ENCODE measurements around the gene TBC1D16.
"Not testable (repeated sequence)": the region's sequence is repeated elsewhere in the genome, so short reads cannot be mapped to it uniquely, and the experiment has no call there.

TBC1D16 gene

GRCh38 chr17:79965806-79966205 lies 69.9 kb downstream of the TBC1D16 start:
- ChIA-PET CTCF (interaction anchor here (1.2 to 1.4 kb wide), 3 partner anchors 11 to 50 kb away, joined by 4 read pairs; no protein-coding TSS in a partner anchor), POLR2A (no interaction called here)
- no peak for DNase-seq (ENCODE audit: extremely low spot score)
- TF ChIP-seq, protein P1, sequence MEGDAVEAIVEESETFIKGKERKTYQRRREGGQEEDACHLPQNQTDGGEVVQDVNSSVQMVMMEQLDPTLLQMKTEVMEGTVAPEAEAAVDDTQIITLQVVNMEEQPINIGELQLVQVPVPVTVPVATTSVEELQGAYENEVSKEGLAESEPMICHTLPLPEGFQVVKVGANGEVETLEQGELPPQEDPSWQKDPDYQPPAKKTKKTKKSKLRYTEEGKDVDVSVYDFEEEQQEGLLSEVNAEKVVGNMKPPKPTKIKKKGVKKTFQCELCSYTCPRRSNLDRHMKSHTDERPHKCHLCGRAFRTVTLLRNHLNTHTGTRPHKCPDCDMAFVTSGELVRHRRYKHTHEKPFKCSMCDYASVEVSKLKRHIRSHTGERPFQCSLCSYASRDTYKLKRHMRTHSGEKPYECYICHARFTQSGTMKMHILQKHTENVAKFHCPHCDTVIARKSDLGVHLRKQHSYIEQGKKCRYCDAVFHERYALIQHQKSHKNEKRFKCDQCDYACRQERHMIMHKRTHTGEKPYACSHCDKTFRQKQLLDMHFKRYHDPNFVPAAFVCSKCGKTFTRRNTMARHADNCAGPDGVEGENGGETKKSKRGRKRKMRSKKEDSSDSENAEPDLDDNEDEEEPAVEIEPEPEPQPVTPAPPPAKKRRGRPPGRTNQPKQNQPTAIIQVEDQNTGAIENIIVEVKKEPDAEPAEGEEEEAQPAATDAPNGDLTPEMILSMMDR (IDR thresholded peaks at IDR 0.05; ENCODE audit: control extremely low read depth, extremely low read depth, low read depth, missing control alignments): no peak

- DNase-seq (ENCODE audit: extremely low spot score); POLR2A ChIA-PET; CTCF ChIA-PET: not testable (repeated sequence)
Observed at GRCh38 chr17:79962467-79962866, 73.2 kb downstream of the TBC1D16 start.

DNA sequence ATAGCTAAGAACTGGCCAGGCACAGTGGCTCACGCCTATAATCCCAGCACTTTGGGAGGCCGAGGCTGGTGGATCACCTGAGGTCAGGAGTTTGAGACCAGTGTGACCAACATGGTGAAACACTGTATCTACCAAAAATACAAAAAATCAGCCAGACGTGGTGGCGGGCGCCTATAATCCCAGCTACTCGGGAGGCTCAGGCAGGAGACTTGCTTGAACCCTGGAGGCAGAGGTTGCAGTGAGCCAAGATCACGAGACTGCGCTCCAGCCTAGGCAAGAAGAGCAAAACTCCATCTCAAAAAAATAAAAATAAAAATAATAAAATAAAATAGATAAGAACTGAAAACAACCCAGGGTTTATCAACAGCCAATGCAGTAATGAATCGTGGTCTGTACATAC lies 74.1 kb downstream of the TBC1D16 start:
- DNase-seq (ENCODE audit: extremely low spot score); POLR2A ChIA-PET: not testable (repeated sequence)
- CTCF ChIA-PET: interaction anchor here (1.1 kb wide), 1 partner anchor 10 kb away, joined by 3 read pairs; no protein-coding TSS in a partner anchor

DNA sequence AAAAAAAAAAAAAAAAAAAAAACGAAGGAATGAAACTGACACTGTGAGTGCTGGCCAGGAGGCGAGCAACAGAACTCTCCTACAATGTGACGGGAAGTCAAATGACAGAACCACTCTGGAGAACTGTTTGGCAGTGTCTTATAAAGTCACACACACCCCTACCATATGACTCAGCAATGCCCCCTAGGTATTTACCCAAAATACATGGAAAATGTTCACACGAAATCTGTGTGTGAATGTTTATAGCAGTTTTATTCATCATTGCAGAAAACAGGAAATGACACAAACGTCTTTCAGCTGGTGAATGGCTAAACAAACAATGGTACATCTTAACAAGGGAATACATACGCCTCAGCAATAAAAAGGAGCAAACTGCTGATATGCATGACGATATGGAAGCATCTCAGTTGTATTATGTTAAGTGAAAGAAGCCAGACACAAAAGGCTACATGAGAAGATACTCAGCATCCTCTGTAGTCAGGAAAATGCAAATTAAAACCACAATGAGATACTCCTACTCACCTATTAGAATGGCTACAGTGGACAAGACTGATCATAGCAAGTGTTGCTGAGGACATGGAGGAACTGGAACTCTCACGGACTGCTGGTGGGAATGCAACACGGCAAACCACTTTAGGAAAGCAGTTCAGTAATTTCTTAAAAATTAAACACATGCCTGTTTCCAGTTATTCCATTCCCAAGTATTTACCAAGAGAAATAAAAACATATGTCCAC lies 74.7 kb downstream of the TBC1D16 start:
- ChIA-PET POLR2A (no interaction called here), CTCF (interaction anchor here (1.1 kb wide), 1 partner anchor 11 kb away, joined by 3 read pairs; no protein-coding TSS in a partner anchor)
- TF ChIP-seq, protein P1 (IDR thresholded peaks at IDR 0.05; ENCODE audit: control extremely low read depth, extremely low read depth, low read depth, missing control alignments): no peak
- no peak for DNase-seq (ENCODE audit: extremely low spot score)

GRCh38 chr17:79959042-79959441 lies 76.6 kb downstream of the TBC1D16 start:
- TF ChIP-seq, protein P1 (IDR thresholded peaks at IDR 0.05; ENCODE audit: control extremely low read depth, extremely low read depth, low read depth, missing control alignments): no peak
- CTCF ChIA-PET: no interaction called here
- no peak for DNase-seq (ENCODE audit: extremely low spot score)
- POLR2A ChIA-PET: no interaction called here

DNA sequence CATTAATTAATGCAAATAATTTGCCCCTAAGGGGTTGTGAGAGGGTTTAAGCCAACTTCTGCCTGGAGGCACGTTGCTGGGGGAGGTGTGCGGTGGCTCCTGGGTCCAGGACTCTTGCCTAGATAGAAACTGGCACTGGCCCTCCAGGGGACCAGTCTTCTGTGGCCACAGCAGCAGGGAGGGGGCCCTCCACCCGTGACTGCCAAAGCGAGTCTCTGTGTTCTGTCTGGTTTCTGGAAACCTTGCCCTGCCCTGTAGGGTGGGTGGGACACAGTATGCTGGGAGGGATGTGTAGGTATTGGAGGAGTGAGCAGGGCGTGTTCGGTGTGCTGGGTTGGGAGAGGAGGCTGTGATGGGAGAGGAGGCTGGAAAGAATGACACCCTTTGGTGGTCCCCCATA lies 78.8 kb downstream of the TBC1D16 start:
- CTCF ChIA-PET: no interaction called here

GRCh38 chr17:79956441-79956735 lies 79.3 kb downstream of the TBC1D16 start:
- CTCF ChIA-PET; DNase-seq (ENCODE audit: extremely low spot score); POLR2A ChIA-PET: not testable (repeated sequence)

More for the DNA sequence above, 78.8 kb downstream of the TBC1D16 start:
- DNase-seq (ENCODE audit: extremely low spot score): no peak
- POLR2A ChIA-PET: no interaction called here
- TF ChIP-seq, protein P1 (IDR thresholded peaks at IDR 0.05; ENCODE audit: control extremely low read depth, extremely low read depth, low read depth, missing control alignments): no peak

DNA sequence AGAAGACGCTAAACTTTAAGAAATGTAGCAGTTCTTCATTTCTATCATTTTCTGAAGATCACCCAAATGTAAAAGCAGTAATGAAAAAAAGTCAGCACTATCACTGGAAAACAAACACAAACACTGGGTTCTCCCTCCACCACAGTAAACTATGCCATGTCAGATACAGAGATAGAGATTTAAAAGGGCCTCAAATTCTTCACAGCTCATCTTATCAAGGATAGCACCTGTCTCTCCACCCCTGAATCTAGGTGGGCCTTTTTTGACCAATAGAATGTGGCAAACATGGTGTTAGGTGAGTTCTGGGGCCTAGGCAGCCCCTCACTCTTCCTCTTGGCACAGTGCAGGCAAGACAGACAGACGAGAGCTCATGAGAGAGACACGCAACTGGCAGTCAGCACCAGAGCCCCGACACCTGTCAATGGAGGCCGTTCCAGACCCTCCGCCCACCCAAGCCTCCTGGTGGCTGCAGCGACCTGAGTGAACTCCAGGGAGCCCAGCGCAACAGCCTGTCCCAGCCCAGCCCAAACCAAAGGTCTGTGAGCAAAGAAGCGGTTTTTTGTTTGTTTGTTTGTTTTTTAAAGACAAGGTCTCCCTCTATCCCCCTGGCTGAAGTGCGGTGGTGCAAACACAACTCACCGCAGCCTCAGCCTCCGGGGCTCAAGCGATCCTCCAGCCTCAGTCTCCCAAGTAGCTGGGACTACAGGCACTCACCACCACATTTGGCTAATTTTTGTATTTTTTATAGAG lies 79.8 kb downstream of the TBC1D16 start:
- ChIA-PET POLR2A (no interaction called here), CTCF (interaction anchor here (0.8 kb wide), 1 partner anchor 15 kb away, joined by 3 read pairs; no protein-coding TSS in a partner anchor)
- DNase-seq (ENCODE audit: extremely low spot score): no peak
- TF ChIP-seq, protein P1 (IDR thresholded peaks at IDR 0.05; ENCODE audit: control extremely low read depth, extremely low read depth, low read depth, missing control alignments): no peak
